ENCODE results near the gene ZEB1. TPM values are rescaled to one million over a fixed set of nuclear protein-coding genes. Genes with fewer than 3 reads are reported as not detected.

Gene ZEB1
- total RNA-seq, 2 experiments from 2014 or later, result 48.9 to 57.0 TPM

- no peak for ATAC-seq
- Mint-ChIP-seq H3K27ac (no peak overlapping the region), H3K4me3 (no peak overlapping the region), H3K27me3 (peaks cover 5% of the 10 kb centered on the region), H3K36me3 (peaks cover 2% of the 10 kb centered on the region), H3K4me1 (peaks cover 5% of the 10 kb centered on the region), H3K9me3 (ENCODE audit: low read depth) (no peaks in the 10 kb centered on the region)
- no peak for DNase-seq
- CTCF ChIA-PET, result no interaction called here
Measured at GRCh38 chr10:31303212-31303611, 15.8 kb upstream of the ZEB1 start.

GRCh38 chr10:31304291-31304970 is 14.6 kb upstream of the ZEB1 start:
- peaks cover 6% of the 10 kb centered on the region for H3K36me3 Mint-ChIP-seq
- CTCF ChIA-PET, result no interaction called here
- H3K4me1 Mint-ChIP-seq, result no peaks in the 10 kb centered on the region
- no peak overlapping the region for H3K27ac Mint-ChIP-seq
- no peak overlapping the region for H3K4me3 Mint-ChIP-seq
- peaks cover 5% of the 10 kb centered on the region for H3K27me3 Mint-ChIP-seq
- DNase-seq, result no peak
- ATAC-seq, result no peak
- H3K9me3 Mint-ChIP-seq (ENCODE audit: low read depth), result no peaks in the 10 kb centered on the region

GRCh38 chr10:31313396-31313795 is 5.6 kb upstream of the ZEB1 start:
- no peaks in the 10 kb centered on the region for H3K27me3 Mint-ChIP-seq
- H3K27ac Mint-ChIP-seq, result no peak overlapping the region
- CTCF ChIA-PET, result interaction anchor here (0.6 kb wide), 1 partner anchor 253 kb away, joined by 3 read pairs; no protein-coding TSS in a partner anchor
- H3K36me3 Mint-ChIP-seq, result peaks cover 6% of the 10 kb centered on the region
- DNase-seq, result no peak
- H3K9me3 Mint-ChIP-seq (ENCODE audit: low read depth), result no peaks in the 10 kb centered on the region
- H3K4me3 Mint-ChIP-seq, result no peak overlapping the region
- H3K4me1 Mint-ChIP-seq, result peaks cover 20% of the 10 kb centered on the region
- ATAC-seq, result no peak

GRCh38 chr10:31314256-31315150 is 4.5 kb upstream of the ZEB1 start:
- peaks cover 20% of the 10 kb centered on the region for H3K4me1 Mint-ChIP-seq
- peaks cover 5% of the 10 kb centered on the region for H3K36me3 Mint-ChIP-seq
- H3K27me3 Mint-ChIP-seq, result no peaks in the 10 kb centered on the region
- ATAC-seq (no peak), DNase-seq (no peak)
- CTCF ChIA-PET, result no interaction called here
- no peak overlapping the region for H3K4me3 Mint-ChIP-seq
- no peak overlapping the region for H3K27ac Mint-ChIP-seq
- no peaks in the 10 kb centered on the region for H3K9me3 Mint-ChIP-seq (ENCODE audit: low read depth)

- DNase-seq, result no peak
- no peaks in the 10 kb centered on the region for H3K27me3 Mint-ChIP-seq
- ATAC-seq, result no peak
- H3K4me1 Mint-ChIP-seq, result peaks cover 20% of the 10 kb centered on the region
- H3K27ac Mint-ChIP-seq, result no peak overlapping the region
- H3K4me3 Mint-ChIP-seq, result no peak overlapping the region
- CTCF ChIA-PET, result no interaction called here
- peaks cover 5% of the 10 kb centered on the region for H3K36me3 Mint-ChIP-seq
- H3K9me3 Mint-ChIP-seq (ENCODE audit: low read depth), result no peaks in the 10 kb centered on the region
Measured at GRCh38 chr10:31315453-31315852, 3.6 kb upstream of the ZEB1 start.

GRCh38 chr10:31317171-31317570 is 1.8 kb upstream of the ZEB1 start:
- ATAC-seq, result no peak
- CTCF ChIA-PET, result interaction anchor here (2.0 kb wide), 1 partner anchor 285 kb away, joined by 4 read pairs; the partner anchor contains the start of gene ZNF438
- no peak overlapping the region for H3K27ac Mint-ChIP-seq
- no peak overlapping the region for H3K4me3 Mint-ChIP-seq
- H3K4me1 Mint-ChIP-seq, result peaks cover 30% of the 10 kb centered on the region
- no peaks in the 10 kb centered on the region for H3K9me3 Mint-ChIP-seq (ENCODE audit: low read depth)
- no peak for DNase-seq
- no peaks in the 10 kb centered on the region for H3K27me3 Mint-ChIP-seq
- peaks cover 5% of the 10 kb centered on the region for H3K36me3 Mint-ChIP-seq

GRCh38 chr10:31317652-31318381 is 1.2 kb upstream of the ZEB1 start:
- DNase-seq (no peak), ATAC-seq (no peak)
- CTCF ChIA-PET, result interaction anchor here (1.1 to 2.0 kb wide), 2 partner anchors 286 to 566 kb away, joined by 3 to 4 read pairs; partner anchors contain the start of gene ZNF438
- Mint-ChIP-seq H3K36me3 (peaks cover 6% of the 10 kb centered on the region), H3K4me1 (peaks cover 36% of the 10 kb centered on the region), H3K27ac (peak overlapping the region; percentile 99), H3K27me3 (no peaks in the 10 kb centered on the region), H3K9me3 (ENCODE audit: low read depth) (no peaks in the 10 kb centered on the region), H3K4me3 (peak overlapping the region; percentile 94)

GRCh38 chr10:31318382-31318853 is 598 bp upstream of the ZEB1 start:
- Mint-ChIP-seq H3K27ac (peak overlapping the region; percentile 99), H3K36me3 (peaks cover 6% of the 10 kb centered on the region), H3K4me1 (peaks cover 38% of the 10 kb centered on the region), H3K4me3 (peak overlapping the region; percentile 94), H3K27me3 (no peaks in the 10 kb centered on the region), H3K9me3 (ENCODE audit: low read depth) (no peaks in the 10 kb centered on the region)
- DNase-seq (peak; percentile 88), ATAC-seq (peak; percentile 71)
- CTCF ChIA-PET, result interaction anchor here (1.1 to 2.0 kb wide), 2 partner anchors 287 to 566 kb away, joined by 3 to 4 read pairs; partner anchors contain the start of gene ZNF438

GRCh38 chr10:31319602-31320549 is 860 bp downstream of the ZEB1 start:
- Mint-ChIP-seq H3K27me3 (no peaks in the 10 kb centered on the region), H3K36me3 (peaks cover 5% of the 10 kb centered on the region), H3K9me3 (ENCODE audit: low read depth) (no peaks in the 10 kb centered on the region), H3K4me3 (peak overlapping the region; percentile 94), H3K4me1 (peaks cover 40% of the 10 kb centered on the region), H3K27ac (peak overlapping the region; percentile 99)
- CTCF ChIA-PET, result interaction anchor here (1.3 kb wide), 1 partner anchor 236 kb away, joined by 3 read pairs; no protein-coding TSS in a partner anchor
- DNase-seq (peak; percentile 74), ATAC-seq (peak; percentile 14)

- H3K4me1 Mint-ChIP-seq, result peaks cover 39% of the 10 kb centered on the region
- ATAC-seq (no peak), DNase-seq (peak; percentile 57)
- no peaks in the 10 kb centered on the region for H3K27me3 Mint-ChIP-seq
- H3K36me3 Mint-ChIP-seq, result peaks cover 5% of the 10 kb centered on the region
- H3K4me3 Mint-ChIP-seq, result peak overlapping the region; percentile 94
- H3K27ac Mint-ChIP-seq, result peak overlapping the region; percentile 93
- CTCF ChIA-PET, result interaction anchor here (1.3 kb wide), 1 partner anchor 237 kb away, joined by 3 read pairs; no protein-coding TSS in a partner anchor
- H3K9me3 Mint-ChIP-seq (ENCODE audit: low read depth), result no peaks in the 10 kb centered on the region
Measured at GRCh38 chr10:31320550-31321211, 1.7 kb downstream of the ZEB1 start.

GRCh38 chr10:31321396-31321941 is 2.5 kb downstream of the ZEB1 start:
- Mint-ChIP-seq H3K36me3 (peaks cover 5% of the 10 kb centered on the region), H3K4me3 (peak overlapping the region; percentile 94), H3K27ac (peak overlapping the region; percentile 93), H3K27me3 (no peaks in the 10 kb centered on the region), H3K9me3 (ENCODE audit: low read depth) (no peaks in the 10 kb centered on the region), H3K4me1 (peaks cover 39% of the 10 kb centered on the region)
- CTCF ChIA-PET, result interaction anchor here (0.7 to 0.8 kb wide), 2 partner anchors 22 to 487 kb away, joined by 3 read pairs; no protein-coding TSS in a partner anchor
- DNase-seq, result no peak
- ATAC-seq, result no peak

Data from activated CD8-positive, alpha-beta memory T cell treated with anti-CD3 and anti-CD28 coated beads, Interleukin-2, amount 10 ng/mL, durations not matched to agents 7 days and 5 days (primary cell).